Breast epithelium (tissue), 3 donors: ENCODE results near the gene LARP4.

Source experiments
- POLR2A ChIP-seq: fragments of 450-650 bp; IDR thresholded peaks from one replicate; pipeline ENCODE4 v1.6.1; 2016; ENCODE audit warnings: antibody characterized with exemption, mild to moderate bottlenecking, moderate library complexity
- TF ChIP-seq, protein P1 (sequence below), 3 donors: fragments of 450-650 bp; IDR thresholded peaks; one replicate each; pipeline ENCODE4 v1.5.1; 2016 to 2017; ENCODE audit warnings: antibody characterized with exemption in 3 of 3, mild to moderate bottlenecking in 3 of 3, moderate library complexity in 3 of 3

- TF ChIP-seq, protein P1, sequence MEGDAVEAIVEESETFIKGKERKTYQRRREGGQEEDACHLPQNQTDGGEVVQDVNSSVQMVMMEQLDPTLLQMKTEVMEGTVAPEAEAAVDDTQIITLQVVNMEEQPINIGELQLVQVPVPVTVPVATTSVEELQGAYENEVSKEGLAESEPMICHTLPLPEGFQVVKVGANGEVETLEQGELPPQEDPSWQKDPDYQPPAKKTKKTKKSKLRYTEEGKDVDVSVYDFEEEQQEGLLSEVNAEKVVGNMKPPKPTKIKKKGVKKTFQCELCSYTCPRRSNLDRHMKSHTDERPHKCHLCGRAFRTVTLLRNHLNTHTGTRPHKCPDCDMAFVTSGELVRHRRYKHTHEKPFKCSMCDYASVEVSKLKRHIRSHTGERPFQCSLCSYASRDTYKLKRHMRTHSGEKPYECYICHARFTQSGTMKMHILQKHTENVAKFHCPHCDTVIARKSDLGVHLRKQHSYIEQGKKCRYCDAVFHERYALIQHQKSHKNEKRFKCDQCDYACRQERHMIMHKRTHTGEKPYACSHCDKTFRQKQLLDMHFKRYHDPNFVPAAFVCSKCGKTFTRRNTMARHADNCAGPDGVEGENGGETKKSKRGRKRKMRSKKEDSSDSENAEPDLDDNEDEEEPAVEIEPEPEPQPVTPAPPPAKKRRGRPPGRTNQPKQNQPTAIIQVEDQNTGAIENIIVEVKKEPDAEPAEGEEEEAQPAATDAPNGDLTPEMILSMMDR (IDR thresholded peaks at IDR 0.05): no peak
- no peak for TF ChIP-seq POLR2A
These were observed 514 bp upstream of the LARP4 start for GRCh38 chr12:50400104-50400637.
